ENCODE results near the gene SRRM5.
A peak's percentile ranks its signal among the peaks of the same experiment; 100 is the strongest.

Gene SRRM5

GRCh38 chr19:43611788-43612187 lies at the start of gene SRRM5:
TSS of gene SRRM5 (plus strand) at chr19:43612088. CDS start at chr19:43612122, 34 bp downstream.
- peaks cover 0 to 26% of the 10 kb centered on the region in 2 donors for H3K36me3 ChIP-seq (ENCODE audit: control insufficient read depth in 1 of 2, insufficient read depth in 2 of 2, low read length in 2 of 2)
- H3K27ac ChIP-seq (ENCODE audit: low read depth, low read length), result no peak within 1 kb of the TSS
- H3K27me3 ChIP-seq (ENCODE audit: control insufficient read depth in 1 of 2, insufficient read depth in 2 of 2, low read length in 2 of 2), result no peaks in the 10 kb centered on the region
- H3K9ac ChIP-seq (ENCODE audit: low read depth in 1 of 2, low read length in 2 of 2), result no peak within 1 kb of the TSS
- H3K4me3 ChIP-seq (ENCODE audit: low read depth in 1 of 2, low read length in 2 of 2), result no peak within 1 kb of the TSS
- H3K4me1 ChIP-seq (ENCODE audit: control insufficient read depth in 1 of 2, insufficient read depth in 2 of 2, low read length in 2 of 2), result no peaks in the 10 kb centered on the region
- H3K9me3 ChIP-seq (ENCODE audit: control insufficient read depth in 1 of 2, low read length in 2 of 2), result no peaks in the 10 kb centered on the region

GRCh38 chr19:43562226-43562697 lies 49.6 kb upstream of the SRRM5 start:
- H3K9me3 ChIP-seq (ENCODE audit: control insufficient read depth in 1 of 2, low read length in 2 of 2), result no peaks in the 10 kb centered on the region
- peaks cover 9 to 26% of the 10 kb centered on the region in 2 donors for H3K36me3 ChIP-seq (ENCODE audit: control insufficient read depth in 1 of 2, insufficient read depth in 2 of 2, low read length in 2 of 2)
- H3K27me3 ChIP-seq (ENCODE audit: control insufficient read depth in 1 of 2, insufficient read depth in 2 of 2, low read length in 2 of 2), result no peaks in the 10 kb centered on the region
- no peak overlapping the region for H3K4me3 ChIP-seq (ENCODE audit: low read depth in 1 of 2, low read length in 2 of 2)
- no peak overlapping the region for H3K27ac ChIP-seq (ENCODE audit: low read depth, low read length)
- H3K4me1 ChIP-seq (ENCODE audit: control insufficient read depth in 1 of 2, insufficient read depth in 2 of 2, low read length in 2 of 2), result peaks cover 0 to 13% of the 10 kb centered on the region in 2 donors
- no peak overlapping the region for H3K9ac ChIP-seq (ENCODE audit: low read depth in 1 of 2, low read length in 2 of 2)

GRCh38 chr19:43562698-43563241 lies 49.1 kb upstream of the SRRM5 start:
- Histone ChIP-seq H3K4me1 (ENCODE audit: control insufficient read depth in 1 of 2, insufficient read depth in 2 of 2, low read length in 2 of 2) (peaks cover 0 to 13% of the 10 kb centered on the region in 2 donors), H3K27ac (ENCODE audit: low read depth, low read length) (no peak overlapping the region), H3K36me3 (ENCODE audit: control insufficient read depth in 1 of 2, insufficient read depth in 2 of 2, low read length in 2 of 2) (peaks cover 9 to 26% of the 10 kb centered on the region in 2 donors), H3K9ac (ENCODE audit: low read depth in 1 of 2, low read length in 2 of 2) (no peak overlapping the region), H3K27me3 (ENCODE audit: control insufficient read depth in 1 of 2, insufficient read depth in 2 of 2, low read length in 2 of 2) (no peaks in the 10 kb centered on the region), H3K9me3 (ENCODE audit: control insufficient read depth in 1 of 2, low read length in 2 of 2) (no peaks in the 10 kb centered on the region), H3K4me3 (ENCODE audit: low read depth in 1 of 2, low read length in 2 of 2) (no peak overlapping the region)

DNA sequence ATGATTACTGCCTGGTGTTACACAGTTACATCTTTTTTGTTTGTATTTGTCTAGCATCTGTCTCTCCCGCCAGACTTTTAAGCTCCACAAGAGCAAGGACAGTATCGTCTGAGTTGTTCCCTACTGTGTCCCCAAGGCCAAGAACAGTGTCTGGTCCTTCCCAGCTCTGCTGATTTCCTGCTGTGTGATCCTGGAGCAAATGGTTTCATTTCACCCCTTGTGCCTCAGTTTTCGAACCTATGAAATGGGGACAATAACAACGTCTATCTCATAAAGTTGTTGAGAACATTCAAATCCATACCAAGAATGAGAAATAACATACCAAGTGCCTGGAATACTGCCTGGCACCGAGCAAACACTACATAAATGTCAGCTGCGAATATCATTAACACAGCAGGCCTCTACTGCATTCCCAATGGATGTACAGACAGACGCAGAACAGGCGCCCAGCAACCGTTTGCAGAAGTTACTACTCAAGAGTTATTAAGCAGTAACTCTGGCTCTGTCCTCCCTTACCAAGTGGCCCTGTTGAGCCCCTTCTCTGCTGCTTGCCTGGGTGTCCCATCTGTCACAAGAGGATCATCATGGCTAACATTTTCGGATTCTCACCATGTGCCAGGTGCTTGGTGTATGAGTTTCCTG lies 48.0 kb upstream of the SRRM5 start:
- peaks cover 9 to 22% of the 10 kb centered on the region in 2 donors for H3K36me3 ChIP-seq (ENCODE audit: control insufficient read depth in 1 of 2, insufficient read depth in 2 of 2, low read length in 2 of 2)
- H3K27me3 ChIP-seq (ENCODE audit: control insufficient read depth in 1 of 2, insufficient read depth in 2 of 2, low read length in 2 of 2), result no peaks in the 10 kb centered on the region
- no peak overlapping the region for H3K4me3 ChIP-seq (ENCODE audit: low read depth in 1 of 2, low read length in 2 of 2)
- no peak overlapping the region for H3K9ac ChIP-seq (ENCODE audit: low read depth in 1 of 2, low read length in 2 of 2)
- H3K9me3 ChIP-seq (ENCODE audit: control insufficient read depth in 1 of 2, low read length in 2 of 2), result no peaks in the 10 kb centered on the region
- no peak overlapping the region for H3K27ac ChIP-seq (ENCODE audit: low read depth, low read length)
- H3K4me1 ChIP-seq (ENCODE audit: control insufficient read depth in 1 of 2, insufficient read depth in 2 of 2, low read length in 2 of 2), result peaks cover 0 to 13% of the 10 kb centered on the region in 2 donors

DNA sequence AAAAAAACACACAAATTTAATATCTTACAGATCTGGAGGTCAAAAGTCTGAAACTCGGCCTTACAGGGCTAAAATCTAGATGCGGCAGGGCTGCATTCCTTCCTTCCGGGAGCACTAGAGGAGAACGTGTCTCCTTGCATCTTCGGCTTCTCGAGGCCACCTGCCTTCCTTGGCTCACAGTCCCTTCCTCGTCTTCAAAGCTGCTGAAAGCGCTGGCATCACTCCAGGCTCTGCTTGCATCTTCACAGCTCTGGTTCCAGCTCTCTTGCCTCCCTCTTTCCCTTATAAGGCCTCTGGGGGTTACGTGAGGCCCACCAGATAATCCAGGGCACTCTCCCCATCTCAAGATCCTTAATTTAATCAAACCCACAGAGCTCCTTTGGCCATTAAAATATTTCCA lies 47.1 kb upstream of the SRRM5 start:
- H3K9ac ChIP-seq (ENCODE audit: low read depth in 1 of 2, low read length in 2 of 2), result no peak overlapping the region
- H3K36me3 ChIP-seq (ENCODE audit: control insufficient read depth in 1 of 2, insufficient read depth in 2 of 2, low read length in 2 of 2), result peaks cover 9 to 22% of the 10 kb centered on the region in 2 donors
- H3K9me3 ChIP-seq (ENCODE audit: control insufficient read depth in 1 of 2, low read length in 2 of 2), result no peaks in the 10 kb centered on the region
- H3K4me1 ChIP-seq (ENCODE audit: control insufficient read depth in 1 of 2, insufficient read depth in 2 of 2, low read length in 2 of 2), result peaks cover 0 to 13% of the 10 kb centered on the region in 2 donors
- no peak overlapping the region for H3K27ac ChIP-seq (ENCODE audit: low read depth, low read length)
- no peaks in the 10 kb centered on the region for H3K27me3 ChIP-seq (ENCODE audit: control insufficient read depth in 1 of 2, insufficient read depth in 2 of 2, low read length in 2 of 2)
- H3K4me3 ChIP-seq (ENCODE audit: low read depth in 1 of 2, low read length in 2 of 2), result no peak overlapping the region

GRCh38 chr19:43569657-43570056 lies 42.2 kb upstream of the SRRM5 start:
- no peak overlapping the region for H3K27ac ChIP-seq (ENCODE audit: low read depth, low read length)
- H3K27me3 ChIP-seq (ENCODE audit: control insufficient read depth in 1 of 2, insufficient read depth in 2 of 2, low read length in 2 of 2), result no peaks in the 10 kb centered on the region
- H3K4me3 ChIP-seq (ENCODE audit: low read depth in 1 of 2, low read length in 2 of 2), result no peak overlapping the region
- no peaks in the 10 kb centered on the region for H3K9me3 ChIP-seq (ENCODE audit: control insufficient read depth in 1 of 2, low read length in 2 of 2)
- peaks cover 3 to 4% of the 10 kb centered on the region in 2 donors for H3K4me1 ChIP-seq (ENCODE audit: control insufficient read depth in 1 of 2, insufficient read depth in 2 of 2, low read length in 2 of 2)
- no peak overlapping the region for H3K9ac ChIP-seq (ENCODE audit: low read depth in 1 of 2, low read length in 2 of 2)
- peaks cover 0 to 6% of the 10 kb centered on the region in 2 donors for H3K36me3 ChIP-seq (ENCODE audit: control insufficient read depth in 1 of 2, insufficient read depth in 2 of 2, low read length in 2 of 2)

DNA sequence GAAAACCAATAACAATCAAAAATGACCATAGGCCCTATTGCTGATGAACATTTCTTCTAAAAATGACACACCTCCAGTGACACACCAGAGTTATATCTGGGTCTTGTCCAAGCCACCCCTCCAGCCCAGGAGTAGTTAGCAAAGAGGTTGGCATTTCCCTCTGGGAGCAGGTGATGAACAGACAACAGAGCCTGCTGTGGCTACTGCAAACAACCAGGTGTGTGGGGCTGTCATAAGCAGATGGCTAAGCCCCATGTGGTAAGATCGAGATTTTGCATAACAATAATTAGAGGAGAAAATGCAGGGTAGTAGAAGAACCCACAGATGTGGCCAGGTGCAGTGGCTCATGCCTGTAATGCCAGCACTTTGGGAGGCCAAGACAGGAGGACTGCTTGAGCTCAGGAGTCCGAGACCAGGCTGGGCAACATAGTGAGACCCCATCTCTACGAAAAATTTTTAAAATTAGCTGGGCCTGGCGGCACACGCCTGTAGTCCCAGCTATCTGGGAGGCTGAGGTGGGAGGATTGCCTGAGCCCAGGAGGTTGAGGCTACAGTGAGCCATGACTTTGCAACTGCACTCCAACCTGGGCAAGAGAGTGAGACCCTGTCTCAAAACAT lies 41.6 kb upstream of the SRRM5 start:
- no peaks in the 10 kb centered on the region for H3K9me3 ChIP-seq (ENCODE audit: control insufficient read depth in 1 of 2, low read length in 2 of 2)
- H3K4me3 ChIP-seq (ENCODE audit: low read depth in 1 of 2, low read length in 2 of 2), result no peak overlapping the region
- H3K9ac ChIP-seq (ENCODE audit: low read depth in 1 of 2, low read length in 2 of 2), result no peak overlapping the region
- H3K36me3 ChIP-seq (ENCODE audit: control insufficient read depth in 1 of 2, insufficient read depth in 2 of 2, low read length in 2 of 2), result peaks cover 0 to 6% of the 10 kb centered on the region in 2 donors
- H3K27ac ChIP-seq (ENCODE audit: low read depth, low read length), result no peak overlapping the region
- no peaks in the 10 kb centered on the region for H3K27me3 ChIP-seq (ENCODE audit: control insufficient read depth in 1 of 2, insufficient read depth in 2 of 2, low read length in 2 of 2)
- H3K4me1 ChIP-seq (ENCODE audit: control insufficient read depth in 1 of 2, insufficient read depth in 2 of 2, low read length in 2 of 2), result peaks cover 6 to 11% of the 10 kb centered on the region in 2 donors

- no peaks in the 10 kb centered on the region for H3K9me3 ChIP-seq (ENCODE audit: control insufficient read depth in 1 of 2, low read length in 2 of 2)
These were observed 39.7 kb upstream of the SRRM5 start for GRCh38 chr19:43572171-43572588.

DNA sequence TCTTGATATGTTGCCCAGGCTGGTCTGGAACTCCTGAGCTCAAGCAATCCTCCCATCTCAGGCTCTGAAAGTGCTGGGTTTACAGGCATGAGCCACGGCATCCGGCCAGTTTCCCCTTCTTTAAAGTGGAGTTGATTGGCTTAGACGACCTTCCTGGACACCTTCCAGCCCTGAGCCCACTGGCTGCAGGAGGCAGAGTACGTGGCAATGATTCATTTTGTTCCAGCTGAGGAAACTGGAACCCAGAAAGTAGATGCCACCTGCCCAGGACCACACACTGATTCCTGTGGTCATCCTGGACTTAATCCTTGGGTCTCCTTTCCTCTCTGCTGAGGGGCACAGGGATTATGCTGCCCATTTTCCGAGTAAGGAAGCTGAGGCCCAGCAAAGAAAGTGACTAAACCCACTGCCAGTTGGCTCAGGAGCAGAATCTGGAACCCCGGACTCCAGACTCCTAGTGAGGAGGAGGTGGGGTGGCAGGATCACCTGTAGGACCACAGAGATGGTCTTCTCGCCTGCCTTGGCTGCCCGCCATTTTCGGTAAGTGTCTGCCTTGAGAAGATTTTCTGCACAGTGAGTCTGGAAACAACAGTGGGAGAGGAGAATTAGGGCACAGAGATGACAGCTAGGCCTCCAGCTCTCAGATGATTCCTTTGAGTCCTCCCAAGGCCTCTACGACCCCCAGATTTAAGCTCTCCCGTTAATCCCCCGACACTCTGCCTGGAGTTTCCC lies 37.3 kb upstream of the SRRM5 start:
- no peaks in the 10 kb centered on the region for H3K9me3 ChIP-seq (ENCODE audit: control insufficient read depth in 1 of 2, low read length in 2 of 2)

More at GRCh38 chr19:43572171-43572588, 39.7 kb upstream of the SRRM5 start:
- Histone ChIP-seq H3K27ac (ENCODE audit: low read depth, low read length) (no peak overlapping the region), H3K36me3 (ENCODE audit: control insufficient read depth in 1 of 2, insufficient read depth in 2 of 2, low read length in 2 of 2) (peaks cover 0 to 6% of the 10 kb centered on the region in 2 donors), H3K4me3 (ENCODE audit: low read depth in 1 of 2, low read length in 2 of 2) (no peak overlapping the region), H3K9ac (ENCODE audit: low read depth in 1 of 2, low read length in 2 of 2) (no peak overlapping the region), H3K4me1 (ENCODE audit: control insufficient read depth in 1 of 2, insufficient read depth in 2 of 2, low read length in 2 of 2) (peaks cover 6 to 14% of the 10 kb centered on the region in 2 donors), H3K27me3 (ENCODE audit: control insufficient read depth in 1 of 2, insufficient read depth in 2 of 2, low read length in 2 of 2) (no peaks in the 10 kb centered on the region)

More for the DNA sequence above, 37.3 kb upstream of the SRRM5 start:
- Histone ChIP-seq H3K27ac (ENCODE audit: low read depth, low read length) (no peak overlapping the region), H3K36me3 (ENCODE audit: control insufficient read depth in 1 of 2, insufficient read depth in 2 of 2, low read length in 2 of 2) (peaks cover 0 to 6% of the 10 kb centered on the region in 2 donors), H3K27me3 (ENCODE audit: control insufficient read depth in 1 of 2, insufficient read depth in 2 of 2, low read length in 2 of 2) (no peaks in the 10 kb centered on the region), H3K4me3 (ENCODE audit: low read depth in 1 of 2, low read length in 2 of 2) (peak overlapping the region; percentile 95 to 100), H3K9ac (ENCODE audit: low read depth in 1 of 2, low read length in 2 of 2) (peak overlapping the region; percentile 93 to 97), H3K4me1 (ENCODE audit: control insufficient read depth in 1 of 2, insufficient read depth in 2 of 2, low read length in 2 of 2) (peaks cover 6 to 14% of the 10 kb centered on the region in 2 donors)
